SK-N-SH (cell line): ENCODE measurements around the gene FAM83F. TPM values are rescaled to one million over a fixed set of nuclear protein-coding genes. Genes with fewer than 3 reads are reported as not detected.

Experiments
- CTCF ChIA-PET: fragments of 300-600, 350-600 bp; formaldehyde crosslinking; extraction: SDS; loops from one replicate; lab custom pipeline; 2021; lab: Yijun Ruan, JAX
- POLR2A ChIA-PET: fragments of 350-600 bp; sonication (Branson Sonifier 250); formaldehyde crosslinking; extraction: SDS; loops from one replicate; lab custom pipeline; 2020; ENCODE audit warnings: antibody characterized with exemption, inconsistent platforms; lab: Yijun Ruan, JAX
- DNase-seq: peaks from one replicate; pipeline ENCODE4 v3.0.0; 2012
- H2AFZ ChIP-seq: fragments of 200-600 bp; sonication (generic); 2 replicates; pipeline ENCODE4 v1.8.1; 2016; ENCODE audit warnings: antibody characterized with exemption, mild to moderate bottlenecking, low read depth
- H3F3A ChIP-seq: fragments of 200-600 bp; sonication (generic); replicated peaks from 2 replicates; pipeline ENCODE3; 2016; ENCODE audit warnings: antibody characterized with exemption, mild to moderate bottlenecking; ENCODE audit not compliant: insufficient read depth
- H3K27ac ChIP-seq, 2 experiments: fragments of 200-500 bp in 1 of 2; fragments of 200-600 bp in 1 of 2; sonication (Bioruptor generic) in 1 of 2; sonication (generic), shearing (Covaris generic) in 1 of 2; 2 replicates each; pipeline versions ENCODE4 v1.5.1 to v1.6.1; 2014 to 2016; ENCODE audit warnings: low read depth in 2 of 2, inconsistent platforms in 1 of 2, low read length in 1 of 2, mild to moderate bottlenecking in 1 of 2, mixed read lengths in 1 of 2
- H3K27me3 ChIP-seq: fragments of 200-600 bp; sonication (generic), shearing (Covaris generic); 2 replicates; pipeline ENCODE4 v1.6.1; 2016; ENCODE audit warnings: mixed run types; ENCODE audit not compliant: insufficient read depth
- H3K36me3 ChIP-seq, 2 experiments: fragments of 200-500 bp in 1 of 2; fragments of 200-600 bp in 1 of 2; sonication (Bioruptor generic) in 1 of 2; sonication (generic) in 1 of 2; replicated peaks in 1 of 2; 2 replicates each; pipeline versions ENCODE3 to v1.5.1; 2014 to 2016; ENCODE audit warnings: low read length in 1 of 2, mild to moderate bottlenecking in 1 of 2; ENCODE audit not compliant: insufficient read depth in 2 of 2, control insufficient read depth in 1 of 2
- H3K4me1 ChIP-seq, 2 experiments: fragments of 200-500 bp in 1 of 2; fragments of 200-600 bp in 1 of 2; sonication (Bioruptor generic) in 1 of 2; sonication (generic), shearing (Covaris generic) in 1 of 2; 2 replicates each; pipeline versions ENCODE4 v1.5.1 to v1.6.1; 2014 to 2016; ENCODE audit warnings: low read depth in 1 of 2, low read length in 1 of 2, mixed run types in 1 of 2; ENCODE audit not compliant: insufficient read depth in 2 of 2, control insufficient read depth in 1 of 2
- H3K4me2 ChIP-seq: fragments of 200-600 bp; sonication (generic), shearing (Covaris generic); 2 replicates; pipeline ENCODE4 v1.6.1; 2017; ENCODE audit warnings: mixed run types
- H3K4me3 ChIP-seq, 2 experiments: fragments of 200-500 bp in 1 of 2; fragments of 200-600 bp in 1 of 2; sonication (Bioruptor generic) in 1 of 2; sonication (generic), shearing (Covaris generic) in 1 of 2; 2 replicates each; pipeline versions ENCODE4 v1.5.1 to v1.8.1; 2014 to 2016; ENCODE audit warnings: low read depth in 2 of 2, inconsistent platforms in 1 of 2, low read length in 1 of 2, mild to moderate bottlenecking in 1 of 2, mixed read lengths in 1 of 2, moderate library complexity in 1 of 2
- H3K79me2 ChIP-seq: fragments of 200-600 bp; sonication (generic); 2 replicates; pipeline ENCODE4 v1.8.1; 2017; ENCODE audit warnings: mild to moderate bottlenecking; ENCODE audit not compliant: insufficient read depth
- H3K9ac ChIP-seq: fragments of 200-600 bp; sonication (generic); 2 replicates; pipeline ENCODE4 v1.6.1; 2017; ENCODE audit warnings: mixed run types
- H3K9me2 ChIP-seq: fragments of 200-600 bp; sonication (generic); 2 replicates; pipeline ENCODE4 v1.6.1; 2017; ENCODE audit warnings: mixed run types
- H3K9me3 ChIP-seq: fragments of 200-600 bp; sonication (generic); 2 replicates; pipeline ENCODE4 v1.6.1; 2017; ENCODE audit warnings: mixed run types, mild to moderate bottlenecking, moderate library complexity
- H4K20me1 ChIP-seq: fragments of 200-600 bp; sonication (generic); 2 replicates; pipeline ENCODE4 v1.6.1; 2017; ENCODE audit warnings: mild to moderate bottlenecking, mixed run types; ENCODE audit not compliant: insufficient read depth
- CHD2 ChIP-seq: fragments of 150-350 bp; IDR thresholded peaks from 2 replicates; pipeline ENCODE4 v1.6.1; 2018; ENCODE audit warnings: low read length; ENCODE audit not compliant: partially characterized antibody
- ELF1 ChIP-seq: IDR thresholded peaks from 2 replicates; pipeline ENCODE4 v1.4.0; 2012
- FOSL2 ChIP-seq: IDR thresholded peaks from 2 replicates; pipeline ENCODE4 v1.4.0; 2012; ENCODE audit warnings: low read depth, mild to moderate bottlenecking, moderate library complexity, borderline replicate concordance
- FOXM1 ChIP-seq: IDR thresholded peaks from 2 replicates; pipeline ENCODE4 v1.4.0; 2012; ENCODE audit warnings: low read depth, mild to moderate bottlenecking
- GATA2 ChIP-seq: sonication (generic); formaldehyde crosslinking; IDR thresholded peaks from 2 replicates; pipeline ENCODE4 v1.5.0; 2020; ENCODE audit warnings: mild to moderate bottlenecking, missing genetic modification reagents
- NRF1 ChIP-seq: IDR thresholded peaks from 2 replicates; pipeline ENCODE4 v1.6.1; 2012; ENCODE audit warnings: low read depth, mild to moderate bottlenecking, low read length
- PBX3 ChIP-seq: IDR thresholded peaks from 2 replicates; pipeline ENCODE4; 2012
- REST ChIP-seq: IDR thresholded peaks from 2 replicates; pipeline ENCODE4 v1.6.1; 2012; ENCODE audit warnings: mild to moderate bottlenecking, low read depth, low read length, moderate library complexity
- RXRA ChIP-seq: IDR thresholded peaks from 2 replicates; pipeline ENCODE4 v1.4.0; 2012; ENCODE audit warnings: low read depth, mild to moderate bottlenecking, borderline replicate concordance
- SMC3 ChIP-seq: IDR thresholded peaks from 2 replicates; pipeline ENCODE4 v1.6.1; 2012; ENCODE audit warnings: low read depth, low read length, improper control_type of control experiment
- TAF1 ChIP-seq: IDR thresholded peaks from 2 replicates; pipeline ENCODE4 v1.6.1; 2012; ENCODE audit warnings: low read depth, mild to moderate bottlenecking, low read length, moderate library complexity, borderline replicate concordance
- ZBTB33 ChIP-seq: IDR thresholded peaks from 2 replicates; pipeline ENCODE4 v1.4.0; 2012; ENCODE audit warnings: low read depth, borderline replicate concordance
- WGBS: methylation state at CpG from one replicate; pipeline ENCODE4 v1.1.6; 2017; ENCODE audit warnings: low lambda C conversion rate; 5-methylcytosine and 5-hydroxymethylcytosine counted together
- polyA plus RNA-seq, 3 experiments: library from polyadenylated mRNA; depleted of rRNA; stranded (reverse); fragments of >200 nt; gene quantifications; 2 replicates each; pipeline ENCODE4 v1.2.3, GENCODE V29; 2012

Gene FAM83F
- polyA plus RNA-seq, 1 of the 3 experiments (the other 2 are of a cell fraction): not detected

GRCh38 chr22:40081662-40082061, 86.9 kb downstream of the FAM83F start:
- H4K20me1 ChIP-seq: no peaks in the 10 kb centered on the region
- H3K9ac ChIP-seq: no peak overlapping the region
- H3K4me3 ChIP-seq: no peak overlapping the region
- no peak overlapping the region for H3K4me2 ChIP-seq
- no peak overlapping the region for H2AFZ ChIP-seq
- no peaks in the 10 kb centered on the region for H3K9me2 ChIP-seq
- WGBS: 97% methylated on average over 5 of the region's 5 CpGs
- ChIA-PET POLR2A (no interaction called here), CTCF (no interaction called here)
- no peak for DNase-seq
- no peaks in the 10 kb centered on the region for H3K4me1 ChIP-seq
- no peaks in the 10 kb centered on the region for H3K27me3 ChIP-seq
- H3F3A ChIP-seq: peaks cover 4% of the 10 kb centered on the region
- H3K27ac ChIP-seq: no peak overlapping the region
- TF ChIP-seq SMC3 (no peak), FOSL2 (no peak), GATA2 (CRISPR knock-in tag) (no peak), TAF1 (no peak), PBX3 (no peak), ZBTB33 (no peak), CHD2 (no peak), REST (no peak), NRF1 (no peak)
- H3K79me2 ChIP-seq: no peaks in the 10 kb centered on the region
- no peaks in the 10 kb centered on the region for H3K36me3 ChIP-seq
- no peaks in the 10 kb centered on the region for H3K9me3 ChIP-seq

- ChIA-PET CTCF (no interaction called here), POLR2A (no interaction called here)
- TF ChIP-seq TAF1 (no peak), FOXM1 (no peak), ELF1 (no peak), RXRA (no peak)
- Histone ChIP-seq H3F3A (peaks cover 4% of the 10 kb centered on the region), H3K79me2 (no peaks in the 10 kb centered on the region), H2AFZ (no peak overlapping the region), H3K9me2 (no peaks in the 10 kb centered on the region), H3K4me2 (no peak overlapping the region), H3K27ac (no peak overlapping the region), H3K27me3 (no peaks in the 10 kb centered on the region), H3K9me3 (no peaks in the 10 kb centered on the region), H4K20me1 (no peaks in the 10 kb centered on the region), H3K4me3 (no peak overlapping the region), H3K4me1 (no peaks in the 10 kb centered on the region), H3K36me3 (no peaks in the 10 kb centered on the region), H3K9ac (no peak overlapping the region)
- 87% methylated on average over 1 of the region's 1 CpG for WGBS
- no peak for DNase-seq
These were observed 87.4 kb downstream of the FAM83F start for GRCh38 chr22:40082184-40082583.
